ENCODE results near the gene SCN7A. TPM values are rescaled to one million over a fixed set of nuclear protein-coding genes. Genes with fewer than 3 reads are reported as not detected.

The SCN7A gene
- total RNA-seq, 2 donors from 2014 or later = 0.18 to 0.29 TPM

- no peak for TF ChIP-seq CTCF (conservative IDR thresholded peaks at IDR 0.05)
- H3K9me3 Mint-ChIP-seq = no peaks in the 10 kb centered on the region
- 67 to 77% methylated on average over 3 to 7 of the region's 7 CpGs for whole genome bisulfite sequencing, 2 experiments (ENCODE audit: insufficient coverage in 1 of 2, insufficient read length in 1 of 2)
Measured at GRCh38 chr2:166357068-166357949, 136.7 kb downstream of the SCN7A start.

More at GRCh38 chr2:166357068-166357949, 136.7 kb downstream of the SCN7A start:
- H3K27ac Mint-ChIP-seq = no peak overlapping the region
- no peak overlapping the region for H3K9ac ChIP-seq (ENCODE audit: extremely low read depth, low read length, poor library complexity, severe bottlenecking)
- DNase-seq = no peak
- H3K4me1 ChIP-seq (ENCODE audit: control insufficient read depth, insufficient read depth, low read length) = no peaks in the 10 kb centered on the region
- no peak overlapping the region for H3K4me3 Mint-ChIP-seq
- H3K27me3 Mint-ChIP-seq (ENCODE audit: insufficient read depth) = peaks cover 8% of the 10 kb centered on the region
- no peaks in the 10 kb centered on the region for H3K36me3 ChIP-seq (ENCODE audit: control insufficient read depth, insufficient read depth, low read length)
- no peaks in the 10 kb centered on the region for H3K9me3 ChIP-seq (ENCODE audit: control insufficient read depth, low read length)
- H3K36me3 Mint-ChIP-seq (ENCODE audit: low read depth) = no peaks in the 10 kb centered on the region
- H3K27ac ChIP-seq (ENCODE audit: low read depth, low read length) = no peak overlapping the region
- H3K27me3 ChIP-seq (ENCODE audit: control insufficient read depth, insufficient read depth, low read length, poor library complexity, severe bottlenecking) = peaks cover 11% of the 10 kb centered on the region
- no peaks in the 10 kb centered on the region for H3K4me1 Mint-ChIP-seq
- H3K4me3 ChIP-seq (ENCODE audit: low read length) = no peak overlapping the region

Other genes with a start within 250 kb of the SCN7A start
- under 1 TPM; 0.13 to 0.35 TPM for gene SCN9A, start 118.3 kb downstream of the SCN7A start, total RNA-seq

All from endodermal cell (in vitro differentiated cells).